RWPE1 (cell line): ENCODE results near the gene TANGO6.

Source experiments
- CTCF ChIA-PET: fragments of 350-600 bp; sonication (Branson Sonifier 250); formaldehyde crosslinking; extraction: SDS; loops from one replicate; lab custom pipeline; 2021; lab: Yijun Ruan, JAX
- POLR2A ChIA-PET: fragments of 400-600 bp; formaldehyde crosslinking; extraction: SDS; loops from one replicate; lab custom pipeline; 2020; ENCODE audit warnings: antibody characterized with exemption; ENCODE audit not compliant: low non-redundant PET; lab: Yijun Ruan, JAX
- DNase-seq: peaks from one replicate; pipeline ENCODE4 v3.0.0; 2012; ENCODE audit warnings: low spot score
- H3K27ac ChIP-seq: fragments of 450-650 bp; 2 replicates; pipeline ENCODE4 v1.5.1; 2017
- CTCF ChIP-seq: fragments of 450-650 bp; conservative IDR thresholded peaks from 2 replicates; pipeline ENCODE4 v1.5.1; 2017; ENCODE audit warnings: low read depth, mild to moderate bottlenecking

The TANGO6 gene

GRCh38 chr16:68915589-68915988, 72.3 kb downstream of the TANGO6 start:
- no peak for DNase-seq
- CTCF ChIA-PET = interaction anchor here (0.6 to 1.0 kb wide), 4 partner anchors 136 to 376 kb away, joined by 3 to 4 read pairs (median 3); partner anchors contain the start of gene HAS3
- no peak for TF ChIP-seq CTCF
- H3K27ac ChIP-seq = peak overlapping the region; percentile 82
- POLR2A ChIA-PET = no interaction called here

DNA sequence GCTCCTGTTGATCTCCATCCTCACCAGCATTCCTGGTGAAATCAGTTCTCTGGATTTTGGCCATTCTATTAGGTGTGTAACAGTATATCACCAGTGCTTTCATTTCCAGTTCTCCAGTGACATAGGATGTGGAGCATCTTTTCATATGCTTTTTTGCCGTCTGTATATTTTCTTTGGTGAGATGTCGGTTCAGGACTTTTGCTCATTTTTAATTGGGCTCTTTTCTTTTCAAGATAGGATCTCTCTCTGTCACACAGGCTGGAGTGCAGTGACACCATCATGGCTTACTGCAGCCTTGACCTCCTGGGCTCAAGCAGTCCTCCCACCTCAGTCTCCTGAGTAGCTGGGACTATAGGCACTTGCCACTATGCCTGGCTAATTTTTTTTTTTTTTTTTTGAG, 74.2 kb downstream of the TANGO6 start:
- no peak overlapping the region for H3K27ac ChIP-seq
- DNase-seq = no peak
- POLR2A ChIA-PET = no interaction called here
- TF ChIP-seq CTCF = no peak
- CTCF ChIA-PET = interaction anchor here (1.0 kb wide), 1 partner anchor 206 kb away, joined by 3 read pairs; no protein-coding TSS in a partner anchor

DNA sequence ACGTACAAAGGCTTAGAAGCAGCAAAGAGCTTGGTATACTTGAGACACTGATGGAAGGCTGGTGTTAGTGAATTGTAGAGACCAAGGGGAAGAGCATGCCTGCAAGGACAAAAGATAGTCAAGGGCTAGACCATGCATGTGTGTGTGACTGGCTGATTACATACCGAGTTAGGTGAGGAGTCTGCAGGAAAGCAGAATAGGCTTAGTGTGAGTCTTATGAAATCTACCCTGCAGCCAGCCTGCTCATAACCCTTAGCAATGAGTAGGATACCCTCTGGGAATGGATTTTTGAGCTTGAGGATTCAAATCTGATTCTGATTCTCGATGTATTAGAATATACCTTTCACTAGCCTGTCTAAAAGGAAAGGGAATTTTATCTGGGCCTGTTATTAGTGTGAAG, 77.0 kb downstream of the TANGO6 start:
- H3K27ac ChIP-seq = no peak overlapping the region
- POLR2A ChIA-PET = no interaction called here
- TF ChIP-seq CTCF = no peak
- CTCF ChIA-PET = no interaction called here
- DNase-seq = peak; percentile 16

- peak; percentile 93 for DNase-seq
- CTCF ChIA-PET = no interaction called here
- POLR2A ChIA-PET = no interaction called here
- H3K27ac ChIP-seq = peak overlapping the region; percentile 80
- no peak for TF ChIP-seq CTCF
Measured at GRCh38 chr16:68921637-68922036, 78.3 kb downstream of the TANGO6 start.

DNA sequence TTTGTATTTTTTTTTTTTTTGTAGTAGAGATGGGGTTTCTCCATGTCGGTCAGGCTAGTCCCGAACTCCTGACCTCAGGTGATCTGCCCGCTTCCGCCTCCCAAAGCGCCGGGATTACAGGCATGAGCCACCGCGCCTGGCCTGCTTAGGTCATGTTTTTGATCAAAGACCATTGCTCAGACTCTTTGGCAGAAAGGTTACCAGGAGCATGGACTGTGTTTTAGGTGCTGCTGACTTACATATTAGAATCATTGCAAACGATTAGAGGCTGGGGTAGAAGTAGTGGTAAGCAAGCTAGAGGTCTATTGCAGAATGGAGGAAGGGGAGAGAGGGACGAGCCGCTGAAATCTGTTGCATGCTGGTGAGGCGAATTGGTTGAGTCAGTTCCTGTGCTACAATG, 79.8 kb downstream of the TANGO6 start:
- ChIA-PET CTCF (interaction anchor here (0.7 kb wide), 1 partner anchor 167 kb away, joined by 3 read pairs; no protein-coding TSS in a partner anchor), POLR2A (no interaction called here)
- peak overlapping the region; percentile 80 for H3K27ac ChIP-seq
- no peak for TF ChIP-seq CTCF
- DNase-seq = no peak

- CTCF ChIA-PET = no interaction called here
- no peak overlapping the region for H3K27ac ChIP-seq
- no peak for TF ChIP-seq CTCF
- DNase-seq = no peak
- POLR2A ChIA-PET = no interaction called here
Measured at GRCh38 chr16:68927018-68927417, 83.7 kb downstream of the TANGO6 start.

DNA sequence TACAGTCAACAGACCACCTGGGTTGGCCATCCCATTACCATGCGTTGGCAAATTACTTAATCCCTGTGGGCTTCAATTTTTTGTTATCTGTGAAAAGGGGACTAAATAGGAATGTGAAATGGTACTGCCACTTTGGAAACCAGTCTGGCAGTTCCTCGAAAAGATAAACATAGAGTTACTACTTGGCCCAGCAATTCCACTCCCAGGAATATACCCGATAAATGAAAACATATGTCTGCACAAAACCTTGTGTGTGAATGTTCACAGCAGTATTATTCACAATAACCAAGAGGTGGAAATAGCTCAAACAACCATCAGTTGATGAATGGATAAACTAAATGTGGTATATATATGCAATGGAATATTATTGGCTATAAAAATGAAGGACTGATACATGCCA, 87.9 kb downstream of the TANGO6 start:
- DNase-seq = no peak
- no peak for TF ChIP-seq CTCF
- CTCF ChIA-PET = no interaction called here
- POLR2A ChIA-PET = no interaction called here
- no peak overlapping the region for H3K27ac ChIP-seq
